Activated CD4-positive, alpha-beta T cell treated with anti-CD3 and anti-CD28 coated beads, Interleukin-2, amount 50 U/mL, for 4 hours (primary cell): Measurements from ENCODE around the gene AGRP.
"Not testable (repeated sequence)": the region's sequence is repeated elsewhere in the genome, so short reads cannot be mapped to it uniquely, and the experiment has no call there.

ENCODE experiments used
- DNase-seq, 2 experiments: peaks; one replicate each; pipeline ENCODE4 v3.0.0-alpha.2; 2020

Gene AGRP

DNA sequence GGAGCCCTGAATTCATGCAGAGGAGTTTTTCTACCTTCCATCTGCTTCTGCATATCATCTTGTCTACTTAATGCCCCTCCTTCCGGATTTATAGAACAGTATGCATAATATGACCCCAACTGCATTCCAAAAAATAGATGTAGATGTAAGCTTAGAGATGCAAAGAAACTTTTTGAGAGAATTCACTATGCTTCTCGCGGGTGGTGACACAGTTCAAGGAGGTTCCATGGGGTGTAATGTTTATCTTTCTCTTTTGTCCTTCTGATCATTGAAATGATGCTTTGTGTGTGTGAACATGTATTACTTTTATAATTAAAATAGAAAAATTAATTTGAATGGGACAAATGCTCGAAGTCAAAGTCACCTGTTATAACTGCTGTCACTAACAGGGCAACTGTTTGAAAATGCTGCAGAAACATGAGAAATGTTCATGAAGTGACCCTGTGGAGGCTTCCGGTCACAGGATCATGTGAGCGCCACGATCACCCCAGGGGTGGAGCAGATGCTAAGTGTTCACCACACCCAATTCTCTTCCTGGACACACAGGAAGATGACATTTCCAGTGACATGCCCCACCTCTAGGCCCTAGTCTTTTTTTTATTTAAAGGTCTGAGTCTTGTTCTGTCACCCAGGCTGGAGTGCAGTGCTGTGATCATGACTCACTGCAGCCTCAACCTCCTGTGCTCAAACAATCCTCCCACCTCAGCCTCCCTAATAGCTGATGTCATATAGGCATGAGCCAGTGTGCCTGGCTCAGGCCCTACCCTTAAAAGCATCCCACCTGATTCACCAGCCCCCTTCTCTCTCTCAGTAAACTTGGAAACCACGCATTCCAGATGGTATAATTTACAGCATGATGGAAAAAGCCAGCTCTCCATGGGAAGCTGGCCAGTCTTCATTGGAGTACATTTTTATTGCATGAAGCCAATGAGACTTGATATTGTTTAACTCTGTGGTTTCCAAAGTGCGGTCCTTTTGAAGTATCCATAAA is 21.0 kb upstream of the AGRP start:
- DNase-seq, result peak in 1 of 2 experiments; percentile 28

DNA sequence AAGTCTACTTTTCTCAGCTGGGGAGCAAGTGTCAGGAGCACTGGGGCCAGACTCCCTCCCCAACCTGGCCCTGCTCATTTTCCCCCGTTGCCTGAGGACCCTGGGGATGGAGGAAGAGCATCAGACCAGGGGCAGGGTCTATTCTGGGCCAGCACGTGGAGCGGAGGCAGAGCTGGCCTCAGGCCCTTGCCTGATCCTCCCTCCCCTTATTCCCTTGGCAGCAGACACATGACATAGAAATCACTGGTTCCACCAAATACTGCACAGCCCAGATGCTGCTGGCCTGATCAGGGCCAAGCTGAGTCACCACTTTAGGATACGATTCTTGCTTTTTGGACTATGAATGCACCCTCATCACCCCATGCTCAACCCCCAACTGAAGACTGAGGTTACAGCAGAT is 15.8 kb upstream of the AGRP start:
- DNase-seq, result no peak

GRCh38 chr16:67490335-67491096 is 7.2 kb upstream of the AGRP start:
- no peak for DNase-seq

DNA sequence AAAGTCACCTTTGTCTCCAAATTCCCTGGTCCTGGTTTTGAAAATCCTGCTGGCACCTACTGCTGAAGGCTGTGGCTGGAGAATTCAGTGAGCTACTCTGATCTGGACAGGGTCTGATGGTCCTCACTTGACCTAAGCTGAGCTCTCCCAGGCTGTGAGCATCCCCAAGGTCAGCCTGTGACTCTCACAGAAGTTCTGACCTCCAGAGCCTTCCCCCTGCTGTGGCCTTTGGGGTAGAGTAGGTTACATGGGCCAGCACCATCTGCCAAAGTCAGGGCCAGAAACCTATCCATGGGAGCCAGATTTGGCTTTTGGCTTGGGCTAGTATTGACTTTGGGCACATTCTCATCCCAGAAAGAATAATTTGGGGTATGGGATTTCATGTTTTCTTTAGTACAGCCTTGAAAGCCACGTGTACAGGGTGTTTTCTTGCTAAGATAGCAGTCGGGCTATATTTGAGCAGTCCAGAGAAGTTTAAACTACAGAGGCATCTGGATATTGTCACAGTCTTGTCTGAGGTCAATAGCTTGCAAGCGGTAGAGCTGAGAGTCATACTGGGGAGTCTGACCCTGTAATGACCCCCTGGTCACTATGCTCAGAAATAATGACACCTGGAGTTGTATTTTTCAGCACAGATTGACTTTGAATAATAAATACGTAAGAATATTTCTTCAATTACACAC is 6.2 kb upstream of the AGRP start:
- DNase-seq, result no peak

DNA sequence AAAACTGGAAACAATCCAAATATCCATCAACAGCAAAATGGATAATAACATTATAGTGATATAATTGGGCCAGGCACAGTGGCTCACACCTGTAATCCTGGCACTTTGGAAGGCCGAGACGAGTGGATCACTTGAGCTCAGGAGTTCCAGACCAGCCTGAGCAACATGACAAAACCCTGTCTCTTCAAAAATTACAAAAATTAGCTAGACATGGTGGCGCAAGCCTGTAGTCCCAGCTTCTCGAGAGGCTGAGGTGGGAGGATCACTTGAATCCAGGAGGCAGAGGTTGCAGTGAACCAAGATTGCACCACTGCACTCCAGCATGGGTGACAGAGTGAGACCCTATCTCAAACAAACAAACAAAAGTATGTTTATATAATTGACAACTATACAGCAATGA is 4.2 kb upstream of the AGRP start:
- not testable (repeated sequence) for DNase-seq

GRCh38 chr16:67486805-67487204 is 3.5 kb upstream of the AGRP start:
- DNase-seq, result no peak

DNA sequence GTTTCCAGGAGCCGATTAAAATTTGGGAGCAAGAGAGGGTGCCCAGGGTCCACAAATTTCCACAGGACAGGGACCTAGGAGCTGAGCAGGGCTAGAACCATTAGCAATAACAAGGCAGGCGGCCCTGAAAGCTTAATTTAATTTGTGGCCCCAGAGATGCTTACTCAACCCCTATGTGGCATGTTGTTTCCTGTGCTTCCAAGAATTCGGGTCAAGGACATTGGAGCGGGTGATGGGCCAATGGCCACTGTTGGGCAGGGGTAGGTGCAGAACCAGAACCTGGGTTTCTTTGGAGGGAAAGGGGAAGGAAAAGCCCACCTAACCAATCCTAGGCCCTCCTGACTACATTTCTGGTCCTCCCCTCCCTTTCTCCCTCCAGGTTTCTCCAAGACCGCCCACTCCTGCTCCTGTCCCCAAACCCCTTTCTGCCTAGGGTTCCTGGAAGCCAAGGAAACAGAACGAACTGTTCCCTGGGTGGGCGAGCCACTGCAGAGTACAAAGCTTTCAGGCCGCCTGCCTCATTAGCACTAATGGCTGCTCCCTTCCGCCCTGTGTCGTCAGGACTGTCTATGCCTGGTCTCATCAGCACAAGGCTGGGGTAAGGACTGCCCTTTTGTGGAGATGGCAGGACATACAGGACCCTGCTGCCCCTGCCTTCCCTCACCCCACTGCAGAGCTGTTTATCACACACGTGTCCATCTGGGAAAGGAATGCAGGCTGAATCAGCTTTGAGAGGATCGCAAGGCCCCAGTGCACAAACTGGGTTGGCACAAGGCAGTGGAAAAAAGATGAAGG is 581 bp upstream of the AGRP start:
- no peak for DNase-seq

- no peak for DNase-seq
Measured at GRCh38 chr16:67482233-67482924, 968 bp downstream of the AGRP start.

DNA sequence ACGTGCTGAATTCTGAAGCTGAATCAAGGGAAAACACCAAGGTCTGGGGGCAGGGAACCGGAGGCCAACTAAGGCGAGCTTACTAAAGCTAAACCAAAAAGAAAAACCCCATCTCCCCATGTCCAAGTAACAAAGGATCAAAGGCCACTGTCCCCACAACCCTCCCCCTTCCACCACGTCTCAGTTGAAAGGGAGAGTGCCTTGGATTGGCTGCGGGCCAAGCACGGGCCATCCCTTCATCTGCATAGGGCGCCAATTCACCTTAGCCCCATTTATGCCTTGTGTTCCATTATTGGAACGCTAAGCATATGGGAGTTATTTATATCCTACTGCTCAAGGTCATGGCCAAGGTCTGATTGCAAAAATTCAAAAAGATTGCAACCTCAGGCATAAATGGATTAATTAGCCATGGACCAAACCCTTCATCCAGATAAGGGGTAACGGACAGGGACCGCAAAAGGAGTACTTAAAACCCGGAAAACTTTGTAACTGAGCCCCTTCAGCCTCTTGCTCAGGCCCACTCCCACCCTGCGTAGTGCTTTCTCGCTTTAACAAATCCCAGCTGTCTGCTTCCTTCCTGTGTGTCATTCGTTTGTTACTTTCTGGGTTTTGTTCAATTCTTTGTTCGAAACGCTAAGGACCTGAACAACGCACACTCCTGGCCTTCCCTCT is 1.6 kb downstream of the AGRP start:
- peak in 1 of 2 experiments; percentile 21 for DNase-seq

DNA sequence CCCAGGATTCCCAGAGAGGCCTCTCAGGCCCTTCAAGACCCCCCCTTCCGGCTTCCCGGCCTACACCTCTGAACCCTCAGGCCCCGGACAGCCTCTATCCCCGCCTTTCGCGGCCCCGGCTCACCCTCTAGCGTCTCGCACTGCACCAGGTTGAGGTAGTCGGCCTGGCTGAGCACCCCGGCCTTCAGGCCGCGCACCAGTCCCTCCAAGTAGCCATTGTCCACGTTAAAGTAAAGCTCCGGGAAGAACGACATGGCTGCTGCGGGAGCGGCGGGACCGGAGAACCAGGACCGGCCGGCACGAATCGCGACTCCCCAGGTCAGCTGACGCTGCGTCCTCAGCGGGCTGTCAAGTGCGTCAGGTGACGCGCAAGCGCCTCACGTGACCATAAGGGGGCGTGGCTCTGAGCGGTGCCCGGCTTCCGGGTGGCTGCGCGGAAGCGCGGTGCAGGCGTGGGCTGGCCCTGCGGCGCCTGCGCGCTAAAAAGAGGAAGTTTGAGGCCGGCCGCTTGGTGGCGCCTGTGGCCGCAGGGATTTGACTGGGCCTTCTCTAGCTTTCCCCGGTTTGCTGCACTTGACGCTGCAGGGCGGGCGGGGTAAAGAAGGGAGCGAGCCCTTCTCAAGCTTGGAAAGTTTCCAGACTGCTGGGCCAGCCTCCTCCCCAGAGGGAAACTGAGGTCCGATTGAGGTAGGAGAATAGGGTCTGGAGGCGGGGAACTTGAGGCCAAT is 2.4 kb downstream of the AGRP start, which contains the start of gene ATP6V0D1:
TSS of gene ATP6V0D1 (minus strand) at position 325 of the 728 bp plus-strand sequence. CDS start at position 254, 71 bp downstream.
- DNase-seq, result peak; percentile 97 to 98

DNA sequence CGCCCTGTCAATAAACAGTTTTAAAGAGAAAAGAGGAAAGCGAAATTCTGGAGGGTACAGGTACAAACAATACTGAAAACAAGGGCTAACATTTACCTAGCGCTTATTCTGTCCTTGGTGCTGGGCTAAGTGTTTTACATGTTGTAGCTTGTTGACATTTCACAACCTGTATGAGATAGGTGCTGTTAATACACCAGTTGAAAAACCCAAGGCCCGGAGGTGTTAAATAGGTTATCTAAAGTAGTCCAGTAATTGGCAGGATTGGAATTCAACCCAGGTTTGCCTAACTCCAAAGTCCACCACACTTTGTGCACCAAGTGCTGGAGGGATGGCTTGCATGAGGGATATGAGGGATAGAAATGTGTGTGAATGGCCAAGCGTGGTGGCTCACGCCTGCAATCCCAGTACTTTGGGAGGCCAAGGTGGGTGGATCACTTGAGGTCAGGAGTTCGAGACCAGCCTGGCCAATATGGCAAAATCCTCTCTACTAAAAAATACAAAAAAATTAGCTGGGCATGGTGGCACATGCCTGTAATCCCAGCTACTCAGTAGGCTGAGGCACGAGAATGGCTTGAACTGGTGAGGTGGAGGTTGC is 5.3 kb downstream of the AGRP start:
- DNase-seq, result no peak

DNA sequence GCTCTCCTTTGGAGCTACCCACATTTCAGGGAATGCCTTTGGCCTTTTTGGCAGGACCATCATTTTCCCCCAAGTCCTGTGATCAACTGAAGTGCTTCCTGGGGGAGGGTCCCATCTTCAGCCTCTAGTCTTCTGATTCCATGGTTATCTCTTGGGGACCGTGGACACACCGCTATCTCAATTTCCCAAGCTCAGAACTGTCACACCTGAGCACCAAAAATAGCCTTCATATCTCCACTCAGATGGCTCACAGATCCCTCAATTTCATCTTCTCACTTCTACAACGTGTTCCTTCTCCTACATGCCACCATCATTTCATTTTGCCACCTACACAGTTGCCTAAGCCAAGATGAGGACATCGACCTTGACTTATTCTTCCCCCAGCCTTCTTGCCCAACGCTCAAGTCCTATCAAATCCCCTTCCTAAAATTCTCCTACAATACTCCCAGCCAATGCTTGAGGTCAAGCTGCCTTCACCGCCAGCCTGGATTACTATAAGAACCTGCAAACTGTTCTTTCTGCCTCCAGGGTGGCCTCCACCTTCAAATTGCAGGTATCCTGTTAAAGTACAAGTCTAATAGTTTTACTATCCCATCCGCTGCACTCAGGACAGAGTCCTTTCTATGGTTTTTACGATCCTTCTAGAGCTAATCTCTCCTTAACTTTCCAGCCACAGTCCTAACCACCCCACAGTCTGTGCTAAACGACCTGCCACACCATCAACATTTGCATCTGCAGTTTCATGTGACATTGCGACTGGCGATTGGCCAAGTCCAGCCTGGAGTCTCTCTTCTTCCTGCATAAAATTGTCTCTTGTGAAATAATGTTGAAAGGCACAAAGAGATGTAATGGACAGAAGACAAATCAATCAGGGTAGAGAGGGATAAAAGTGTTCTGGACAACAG is 8.5 kb downstream of the AGRP start:
- DNase-seq, result no peak

DNA sequence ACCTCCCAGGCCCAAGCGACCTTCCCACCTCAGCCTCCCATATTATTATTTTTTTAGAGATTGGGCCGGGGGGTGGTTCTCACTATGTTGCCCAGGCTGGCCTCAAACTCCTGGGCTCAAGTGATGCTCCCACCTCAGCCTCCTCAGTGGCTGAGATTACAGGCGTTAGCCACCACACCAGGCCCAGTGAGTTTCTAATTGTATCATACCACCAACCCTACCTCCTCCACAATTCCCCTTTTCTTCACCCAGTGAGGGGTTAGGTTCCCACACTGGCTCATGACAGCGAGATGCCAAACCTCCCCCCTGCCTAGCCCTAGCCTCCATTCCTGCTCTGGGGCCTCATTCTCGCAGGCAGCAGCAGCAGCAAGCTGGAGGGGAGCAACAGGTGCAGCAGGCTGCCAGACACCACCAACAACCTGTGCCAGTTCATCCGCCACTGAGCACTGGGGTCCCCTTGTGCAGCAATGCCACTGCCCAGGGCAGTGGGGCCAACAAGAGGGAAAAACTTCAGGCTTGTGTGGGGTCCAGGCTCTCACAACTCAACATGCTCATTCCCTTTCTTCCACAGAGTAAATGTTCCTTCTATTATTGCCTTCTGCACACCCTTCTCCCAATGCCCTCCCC is 11.5 kb downstream of the AGRP start:
- no peak for DNase-seq

DNA sequence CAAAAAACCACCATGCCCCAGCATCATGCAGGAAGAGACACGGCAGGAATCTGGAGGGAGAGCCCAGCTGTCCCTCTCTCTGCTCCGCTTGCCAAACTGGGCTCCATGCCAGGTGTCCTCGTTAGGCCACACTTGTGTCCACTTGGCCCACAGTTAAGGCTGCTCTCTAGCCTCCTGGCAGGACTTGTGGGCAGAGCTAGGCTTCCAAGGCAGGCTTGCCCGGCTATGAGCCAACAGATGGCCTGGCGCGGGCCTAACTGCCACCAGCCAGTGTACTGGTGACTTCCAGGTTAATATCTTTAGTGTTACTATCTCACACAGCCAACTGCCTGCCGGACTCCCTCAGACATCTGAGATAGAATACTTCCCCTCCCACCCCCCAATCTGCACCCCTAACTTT is 13.0 kb downstream of the AGRP start:
- DNase-seq, result no peak

DNA sequence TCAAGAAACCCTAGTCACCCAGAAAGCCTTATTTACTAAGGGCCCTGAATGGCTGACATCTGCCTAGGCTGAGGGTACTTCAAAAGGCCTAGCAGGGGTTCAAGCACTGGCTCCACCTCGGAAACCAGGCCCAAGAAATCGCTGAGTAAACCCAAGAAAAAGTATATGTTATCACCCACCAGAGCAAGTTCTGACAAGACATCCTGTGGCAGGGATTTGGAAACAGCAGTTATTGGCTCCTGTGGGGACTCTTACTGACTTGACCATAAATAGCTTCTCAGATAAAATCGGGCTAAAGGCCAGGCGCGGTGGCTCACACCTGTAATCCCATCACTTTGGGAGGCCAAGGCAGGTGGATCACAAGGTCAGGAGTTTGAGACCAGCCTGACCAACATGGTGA is 14.6 kb downstream of the AGRP start:
- no peak for DNase-seq

DNA sequence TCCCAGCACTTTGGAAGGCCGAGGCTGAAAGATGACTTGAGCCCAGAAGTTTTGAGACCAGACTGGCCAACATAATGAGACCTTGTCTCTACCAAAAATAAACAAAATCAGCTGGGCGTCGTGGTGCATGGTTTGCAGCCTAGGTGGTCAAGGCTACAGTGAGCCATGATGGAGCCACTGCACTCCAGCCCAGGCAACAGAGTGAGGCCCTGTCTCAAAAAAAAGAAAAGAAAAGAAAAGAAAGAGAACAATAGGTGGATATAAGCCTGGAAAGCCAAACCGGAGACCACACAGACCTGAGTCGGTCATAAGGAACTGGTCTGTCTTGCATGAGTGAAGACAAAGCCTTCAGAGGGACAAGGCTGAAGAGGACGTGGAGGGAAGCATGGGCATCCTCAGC is 16.8 kb downstream of the AGRP start:
- DNase-seq, result no peak

GRCh38 chr16:67464565-67464964 is 18.8 kb downstream of the AGRP start:
- DNase-seq, result no peak

GRCh38 chr16:67463691-67464090 is 19.7 kb downstream of the AGRP start:
- DNase-seq, result no peak
